ENCODE data around the gene CDK17.
"Not testable (repeated sequence)": the region's sequence is repeated elsewhere in the genome, so short reads cannot be mapped to it uniquely, and the experiment has no call there.

The CDK17 gene

GRCh38 chr12:96399919-96400630 lies at the start of gene CDK17:
Gene CDK17 (minus strand): TSS chr12:96400439. CDS start chr12:96334836, 65,603 bp downstream.
- DNase-seq: peak in 55 of 56 donors; percentile 34 to 90 (median 80)

- no peak for DNase-seq
Observed at GRCh38 chr12:96448300-96448699, 48.1 kb upstream of the CDK17 start.

GRCh38 chr12:96447256-96447655 lies 47.0 kb upstream of the CDK17 start:
- no peak for DNase-seq

- DNase-seq: no peak
Observed at GRCh38 chr12:96445691-96446583, 45.7 kb upstream of the CDK17 start.

- no peak for DNase-seq
Observed at GRCh38 chr12:96444399-96444798, 44.2 kb upstream of the CDK17 start.

GRCh38 chr12:96442906-96443305 lies 42.7 kb upstream of the CDK17 start:
- DNase-seq: no peak

- no peak for DNase-seq
Observed at GRCh38 chr12:96441816-96442215, 41.6 kb upstream of the CDK17 start.

- no peak for DNase-seq
Observed at GRCh38 chr12:96438330-96438729, 38.1 kb upstream of the CDK17 start.

GRCh38 chr12:96437171-96437445 lies 36.9 kb upstream of the CDK17 start:
- DNase-seq: no peak

GRCh38 chr12:96436366-96437170 lies 36.3 kb upstream of the CDK17 start:
- peak in 7 of 56 donors; percentile 3 to 10 (median 5) for DNase-seq

- DNase-seq: no peak
Observed at GRCh38 chr12:96434107-96434506, 33.9 kb upstream of the CDK17 start.

- not testable (repeated sequence) for DNase-seq
Observed at GRCh38 chr12:96432496-96433321, 32.5 kb upstream of the CDK17 start.

GRCh38 chr12:96431067-96431466 lies 30.8 kb upstream of the CDK17 start:
- no peak for DNase-seq

- peak in 16 of 56 donors; percentile 2 to 42 (median 18) for DNase-seq
Observed at GRCh38 chr12:96427269-96427729, 27.1 kb upstream of the CDK17 start.

GRCh38 chr12:96425951-96426350 lies 25.7 kb upstream of the CDK17 start:
- no peak for DNase-seq

GRCh38 chr12:96425321-96425720 lies 25.1 kb upstream of the CDK17 start:
- DNase-seq: no peak

GRCh38 chr12:96424601-96425000 lies 24.4 kb upstream of the CDK17 start:
- DNase-seq: no peak

- DNase-seq: no peak
Observed at GRCh38 chr12:96422192-96422591, 22.0 kb upstream of the CDK17 start.

- no peak for DNase-seq
Observed at GRCh38 chr12:96421014-96421413, 20.8 kb upstream of the CDK17 start.

- no peak for DNase-seq
Observed at GRCh38 chr12:96420277-96420835, 20.1 kb upstream of the CDK17 start.
